Neural cell (in vitro differentiated cells): ENCODE results near the gene IFITM10. TPM values are rescaled to one million over a fixed set of nuclear protein-coding genes. Genes with fewer than 3 reads are reported as not detected.
A peak's percentile ranks its signal among the peaks of the same experiment; 100 is the strongest.

Experiments used
- H2AFZ ChIP-seq: fragments of 200-600, 300-800 bp; sonication (generic), shearing (Covaris generic); 2 replicates; pipeline ENCODE4 v1.6.0; 2014; ENCODE audit warnings: low read depth, mild to moderate bottlenecking, antibody characterized with exemption, low read length, moderate library complexity
- H3F3A ChIP-seq: fragments of 200-600 bp; shearing (Covaris generic); 2 replicates; pipeline ENCODE4 v1.6.1; 2016; ENCODE audit warnings: mild to moderate bottlenecking, moderate library complexity, mixed read lengths, antibody characterized with exemption, low read length; ENCODE audit not compliant: insufficient read depth, poor library complexity, severe bottlenecking
- H3K27ac ChIP-seq: fragments of 200-600, 300-800 bp; sonication (generic), shearing (Covaris generic); 2 replicates; pipeline ENCODE4 v1.5.1; 2014; ENCODE audit warnings: mild to moderate bottlenecking, low read length, moderate library complexity
- H3K27me3 ChIP-seq: fragments of 300-800, 200-600 bp; sonication (generic), shearing (Covaris generic); 2 replicates; pipeline ENCODE4 v1.6.0; 2014; ENCODE audit warnings: mild to moderate bottlenecking, low read depth, low read length, moderate library complexity; ENCODE audit not compliant: insufficient read depth
- H3K36me3 ChIP-seq: fragments of 300-800, 200-600 bp; sonication (generic), shearing (Covaris generic); 2 replicates; pipeline ENCODE4 v1.5.1; 2014; ENCODE audit warnings: mild to moderate bottlenecking, antibody characterized with exemption, low read length, moderate library complexity; ENCODE audit not compliant: insufficient read depth
- H3K4me2 ChIP-seq: fragments of 300-800, 200-600 bp; sonication (generic), shearing (Covaris generic); 2 replicates; pipeline ENCODE4 v1.6.0; 2014; ENCODE audit warnings: mild to moderate bottlenecking, low read length
- H3K4me3 ChIP-seq: fragments of 300-800, 200-600 bp; sonication (generic), shearing (Covaris generic); 2 replicates; pipeline ENCODE4 v1.5.1; 2014; ENCODE audit warnings: mild to moderate bottlenecking, low read length, moderate library complexity
- H3K79me2 ChIP-seq: fragments of 200-600 bp; shearing (Covaris generic); replicated peaks from 2 replicates; pipeline ENCODE4 v1.6.0; 2014; ENCODE audit warnings: mild to moderate bottlenecking, low read length, moderate library complexity; ENCODE audit not compliant: insufficient read depth
- H3K9ac ChIP-seq: fragments of 300-800, 200-600 bp; sonication (generic), shearing (Covaris generic); 2 replicates; pipeline ENCODE4 v1.6.1; 2016; ENCODE audit warnings: mild to moderate bottlenecking, low read length, mixed read lengths
- H3K9me2 ChIP-seq: fragments of 200-600 bp; shearing (Covaris generic); 2 replicates; pipeline ENCODE4 v1.6.1; 2016; ENCODE audit warnings: mild to moderate bottlenecking, low read length, mixed read lengths; ENCODE audit not compliant: insufficient read depth
- H3K9me3 ChIP-seq: fragments of 200-600, 300-800 bp; sonication (generic), shearing (Covaris generic); 2 replicates; pipeline ENCODE4 v1.6.1; 2016; ENCODE audit warnings: mild to moderate bottlenecking, mixed run types, low read length, moderate library complexity, mixed read lengths
- H4K20me1 ChIP-seq: fragments of 200-600 bp; shearing (Covaris generic); 2 replicates; pipeline ENCODE4 v1.6.1; 2016; ENCODE audit warnings: mild to moderate bottlenecking, mixed run types; ENCODE audit not compliant: insufficient read depth
- EZH2 ChIP-seq: fragments of 200-600, 300-800 bp; shearing (Covaris generic), sonication (generic); IDR thresholded peaks from 2 replicates; pipeline ENCODE4 v1.6.1; 2014; ENCODE audit warnings: antibody characterized with exemption, low read length, borderline replicate concordance, mild to moderate bottlenecking; ENCODE audit not compliant: insufficient read depth, poor library complexity, severe bottlenecking
- MXI1 ChIP-seq: fragments of 450-650 bp; conservative IDR thresholded peaks from 2 replicates; pipeline ENCODE4 v1.6.1; 2014; ENCODE audit warnings: antibody characterized with exemption, mild to moderate bottlenecking; ENCODE audit not compliant: poor library complexity, severe bottlenecking
- POLR2AphosphoS5 ChIP-seq: IDR thresholded peaks from 2 replicates; pipeline ENCODE4 v1.6.1; 2012
- RAD21 ChIP-seq: fragments of 450-650 bp; conservative IDR thresholded peaks from 2 replicates; pipeline ENCODE4 v1.6.1; 2014; ENCODE audit warnings: antibody characterized with exemption, mild to moderate bottlenecking, moderate library complexity
- SMC3 ChIP-seq: fragments of 450-650 bp; conservative IDR thresholded peaks from 2 replicates; pipeline ENCODE4 v1.6.1; 2014; ENCODE audit warnings: antibody characterized with exemption, mild to moderate bottlenecking, moderate library complexity; ENCODE audit not compliant: poor library complexity
- TAF1 ChIP-seq: IDR thresholded peaks from 2 replicates; pipeline ENCODE4 v1.6.1; 2012; ENCODE audit warnings: low read depth
- polyA plus RNA-seq: library from polyadenylated mRNA; depleted of rRNA; stranded (reverse); fragments of >200 nt; gene quantifications from 2 replicates; pipeline ENCODE4 v1.2.3, GENCODE V29; 2014
- TF ChIP-seq, protein P1 (sequence below): fragments of 450-650 bp; IDR thresholded peaks from 2 replicates; pipeline ENCODE4 v1.5.1; 2014; ENCODE audit warnings: antibody characterized with exemption, mild to moderate bottlenecking, moderate library complexity; ENCODE audit not compliant: poor library complexity, severe bottlenecking
- TF ChIP-seq, protein P2 (sequence below): IDR thresholded peaks from 2 replicates; pipeline ENCODE4 v1.6.1; 2012; ENCODE audit warnings: borderline replicate concordance

IFITM10 gene
- polyA plus RNA-seq, 1 donor from 2014 or later: 1.1 TPM

DNA sequence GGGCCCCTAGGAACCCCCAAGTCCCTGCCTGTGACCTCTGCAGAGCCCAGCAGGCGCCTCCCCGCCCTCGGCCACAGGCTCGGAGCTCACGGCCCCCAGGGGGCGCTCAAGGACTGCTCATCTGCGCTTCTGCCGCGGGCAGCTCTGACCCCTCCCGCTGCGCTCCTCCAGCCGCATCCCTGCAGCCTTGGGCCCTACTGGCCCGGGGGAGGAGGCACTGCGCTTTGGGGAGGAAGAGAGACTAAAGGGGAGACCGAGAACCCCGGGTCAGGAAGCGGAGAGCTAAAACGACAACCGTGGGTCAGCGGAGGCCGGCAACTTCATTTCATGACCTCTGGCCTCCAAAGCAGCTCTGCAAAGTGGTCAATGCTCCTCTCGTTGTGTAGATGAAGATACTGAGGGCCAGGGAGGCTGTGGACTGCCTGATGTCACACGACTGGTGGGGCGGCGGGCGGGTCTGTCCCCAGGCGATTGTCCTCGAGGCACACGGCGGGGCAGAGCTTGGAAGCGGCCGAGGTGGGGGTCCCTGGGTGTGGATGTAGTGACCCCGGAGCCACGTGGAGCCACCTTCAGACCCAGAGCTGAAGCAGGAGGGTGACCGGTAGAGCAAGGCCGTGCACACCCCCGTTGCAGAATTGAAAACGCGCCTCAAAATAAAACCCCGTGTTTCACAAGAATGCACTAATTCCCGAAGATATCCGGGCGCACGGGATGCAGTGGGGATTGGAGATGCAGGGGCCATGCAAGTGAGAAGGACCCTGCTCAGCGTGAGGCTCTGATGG is 56.1 kb downstream of the IFITM10 start:
- H2AFZ ChIP-seq: peak overlapping the region; percentile 95
- TF ChIP-seq, protein P1, sequence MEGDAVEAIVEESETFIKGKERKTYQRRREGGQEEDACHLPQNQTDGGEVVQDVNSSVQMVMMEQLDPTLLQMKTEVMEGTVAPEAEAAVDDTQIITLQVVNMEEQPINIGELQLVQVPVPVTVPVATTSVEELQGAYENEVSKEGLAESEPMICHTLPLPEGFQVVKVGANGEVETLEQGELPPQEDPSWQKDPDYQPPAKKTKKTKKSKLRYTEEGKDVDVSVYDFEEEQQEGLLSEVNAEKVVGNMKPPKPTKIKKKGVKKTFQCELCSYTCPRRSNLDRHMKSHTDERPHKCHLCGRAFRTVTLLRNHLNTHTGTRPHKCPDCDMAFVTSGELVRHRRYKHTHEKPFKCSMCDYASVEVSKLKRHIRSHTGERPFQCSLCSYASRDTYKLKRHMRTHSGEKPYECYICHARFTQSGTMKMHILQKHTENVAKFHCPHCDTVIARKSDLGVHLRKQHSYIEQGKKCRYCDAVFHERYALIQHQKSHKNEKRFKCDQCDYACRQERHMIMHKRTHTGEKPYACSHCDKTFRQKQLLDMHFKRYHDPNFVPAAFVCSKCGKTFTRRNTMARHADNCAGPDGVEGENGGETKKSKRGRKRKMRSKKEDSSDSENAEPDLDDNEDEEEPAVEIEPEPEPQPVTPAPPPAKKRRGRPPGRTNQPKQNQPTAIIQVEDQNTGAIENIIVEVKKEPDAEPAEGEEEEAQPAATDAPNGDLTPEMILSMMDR: peak; percentile 80
- TF ChIP-seq SMC3 (peak; percentile 71), TAF1 (no peak), RAD21 (peak; percentile 75)
- TF ChIP-seq, protein P2, sequence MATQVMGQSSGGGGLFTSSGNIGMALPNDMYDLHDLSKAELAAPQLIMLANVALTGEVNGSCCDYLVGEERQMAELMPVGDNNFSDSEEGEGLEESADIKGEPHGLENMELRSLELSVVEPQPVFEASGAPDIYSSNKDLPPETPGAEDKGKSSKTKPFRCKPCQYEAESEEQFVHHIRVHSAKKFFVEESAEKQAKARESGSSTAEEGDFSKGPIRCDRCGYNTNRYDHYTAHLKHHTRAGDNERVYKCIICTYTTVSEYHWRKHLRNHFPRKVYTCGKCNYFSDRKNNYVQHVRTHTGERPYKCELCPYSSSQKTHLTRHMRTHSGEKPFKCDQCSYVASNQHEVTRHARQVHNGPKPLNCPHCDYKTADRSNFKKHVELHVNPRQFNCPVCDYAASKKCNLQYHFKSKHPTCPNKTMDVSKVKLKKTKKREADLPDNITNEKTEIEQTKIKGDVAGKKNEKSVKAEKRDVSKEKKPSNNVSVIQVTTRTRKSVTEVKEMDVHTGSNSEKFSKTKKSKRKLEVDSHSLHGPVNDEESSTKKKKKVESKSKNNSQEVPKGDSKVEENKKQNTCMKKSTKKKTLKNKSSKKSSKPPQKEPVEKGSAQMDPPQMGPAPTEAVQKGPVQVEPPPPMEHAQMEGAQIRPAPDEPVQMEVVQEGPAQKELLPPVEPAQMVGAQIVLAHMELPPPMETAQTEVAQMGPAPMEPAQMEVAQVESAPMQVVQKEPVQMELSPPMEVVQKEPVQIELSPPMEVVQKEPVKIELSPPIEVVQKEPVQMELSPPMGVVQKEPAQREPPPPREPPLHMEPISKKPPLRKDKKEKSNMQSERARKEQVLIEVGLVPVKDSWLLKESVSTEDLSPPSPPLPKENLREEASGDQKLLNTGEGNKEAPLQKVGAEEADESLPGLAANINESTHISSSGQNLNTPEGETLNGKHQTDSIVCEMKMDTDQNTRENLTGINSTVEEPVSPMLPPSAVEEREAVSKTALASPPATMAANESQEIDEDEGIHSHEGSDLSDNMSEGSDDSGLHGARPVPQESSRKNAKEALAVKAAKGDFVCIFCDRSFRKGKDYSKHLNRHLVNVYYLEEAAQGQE: no peak
- H3K4me2 ChIP-seq: no peak overlapping the region
- H3K9me2 ChIP-seq: no peaks in the 10 kb centered on the region
- peak overlapping the region; percentile 53 for H3K9ac ChIP-seq
- H3K36me3 ChIP-seq: no peaks in the 10 kb centered on the region
- no peaks in the 10 kb centered on the region for H3K79me2 ChIP-seq
- H3F3A ChIP-seq: no peaks in the 10 kb centered on the region
- H4K20me1 ChIP-seq: no peaks in the 10 kb centered on the region
- H3K4me3 ChIP-seq: peak overlapping the region; percentile 59
- H3K27ac ChIP-seq: no peak overlapping the region
- H3K27me3 ChIP-seq: no peaks in the 10 kb centered on the region
- H3K9me3 ChIP-seq: no peaks in the 10 kb centered on the region

DNA sequence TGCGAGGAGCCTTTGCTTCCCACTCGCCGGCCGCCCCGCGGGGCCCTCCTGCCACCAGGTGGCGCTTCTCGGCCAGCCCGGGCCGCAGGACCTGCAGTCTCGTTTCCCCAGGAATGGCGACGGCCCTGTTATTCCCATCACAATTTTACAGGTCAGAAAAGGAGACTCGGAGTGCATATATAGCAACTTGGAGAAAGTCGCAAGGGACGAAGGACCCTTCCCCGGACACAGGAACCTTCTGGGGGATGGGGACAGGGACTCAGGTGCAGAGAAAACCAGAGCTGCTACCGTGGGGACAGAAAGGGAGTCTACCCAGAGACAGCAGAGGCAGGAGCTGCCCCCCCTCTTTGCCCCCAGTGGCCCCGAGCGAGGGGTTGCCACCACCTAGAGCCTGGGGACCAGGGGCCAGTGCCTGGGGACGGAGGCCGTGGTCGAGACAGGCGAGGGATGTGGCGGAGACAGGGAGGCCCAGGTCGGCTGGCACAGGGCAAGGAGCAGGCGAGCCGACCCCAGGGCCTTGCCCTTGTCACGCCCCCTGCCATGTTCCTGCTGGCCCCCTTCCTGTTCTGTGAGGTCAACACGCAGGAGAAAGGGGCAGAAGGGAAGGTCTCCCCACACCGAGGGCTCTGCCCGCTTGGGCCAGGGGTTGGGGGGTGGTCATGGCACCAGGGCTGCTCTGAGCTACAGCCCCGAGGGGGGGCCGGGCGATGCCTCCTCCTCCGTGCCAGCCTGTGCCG is 56.9 kb downstream of the IFITM10 start:
- Histone ChIP-seq H3K27me3 (no peaks in the 10 kb centered on the region), H4K20me1 (no peaks in the 10 kb centered on the region), H3K9me3 (no peaks in the 10 kb centered on the region), H3K4me2 (peak overlapping the region; percentile 44), H3K9ac (peak overlapping the region; percentile 53), H3K79me2 (no peaks in the 10 kb centered on the region), H3K27ac (peak overlapping the region; percentile 23), H3K9me2 (no peaks in the 10 kb centered on the region), H2AFZ (peak overlapping the region; percentile 95), H3K4me3 (peak overlapping the region; percentile 59), H3F3A (no peaks in the 10 kb centered on the region), H3K36me3 (no peaks in the 10 kb centered on the region)
- TF ChIP-seq MXI1 (no peak), RAD21 (peak; percentile 74), SMC3 (peak; percentile 91), POLR2AphosphoS5 (no peak), EZH2 (no peak)
- TF ChIP-seq, protein P2: no peak
- TF ChIP-seq, protein P1: peak; percentile 89
